ENCODE data around the gene MAMDC2. TPM values are rescaled to one million over a fixed set of nuclear protein-coding genes. Genes with fewer than 3 reads are reported as not detected.

MAMDC2 gene
- total RNA-seq, 1 donor from 2014 or later, result 0.21 TPM

GRCh38 chr9:70127540-70128416, 84.1 kb downstream of the MAMDC2 start:
- Mint-ChIP-seq H3K4me1 (no peaks in the 10 kb centered on the region), H3K4me3 (no peak overlapping the region), H3K27me3 (ENCODE audit: low read depth) (no peaks in the 10 kb centered on the region), H3K36me3 (ENCODE audit: low read depth) (no peaks in the 10 kb centered on the region), H3K9me3 (no peaks in the 10 kb centered on the region), H3K27ac (ENCODE audit: unreplicated experiment) (peak overlapping the region; percentile 37)
- TF ChIP-seq CTCF (conservative IDR thresholded peaks at IDR 0.05), result no peak
- DNase-seq (ENCODE audit: low read depth, low spot score), result no peak

GRCh38 chr9:70130266-70130665, 86.6 kb downstream of the MAMDC2 start:
- no peak overlapping the region for H3K4me3 Mint-ChIP-seq
- TF ChIP-seq CTCF (conservative IDR thresholded peaks at IDR 0.05), result no peak
- DNase-seq (ENCODE audit: low read depth, low spot score), result no peak

GRCh38 chr9:70131296-70131695, 87.6 kb downstream of the MAMDC2 start:
- no peak for DNase-seq (ENCODE audit: low read depth, low spot score)
- no peaks in the 10 kb centered on the region for H3K9me3 Mint-ChIP-seq
- H3K4me3 Mint-ChIP-seq, result no peak overlapping the region
- H3K4me1 Mint-ChIP-seq, result no peaks in the 10 kb centered on the region
- TF ChIP-seq CTCF (conservative IDR thresholded peaks at IDR 0.05), result no peak
- H3K27ac Mint-ChIP-seq (ENCODE audit: unreplicated experiment), result no peak overlapping the region
- H3K36me3 Mint-ChIP-seq (ENCODE audit: low read depth), result no peaks in the 10 kb centered on the region
- H3K27me3 Mint-ChIP-seq (ENCODE audit: low read depth), result no peaks in the 10 kb centered on the region

More at GRCh38 chr9:70130266-70130665, 86.6 kb downstream of the MAMDC2 start:
- no peaks in the 10 kb centered on the region for H3K4me1 Mint-ChIP-seq
- H3K36me3 Mint-ChIP-seq (ENCODE audit: low read depth), result no peaks in the 10 kb centered on the region
- H3K27me3 Mint-ChIP-seq (ENCODE audit: low read depth), result no peaks in the 10 kb centered on the region
- no peak overlapping the region for H3K27ac Mint-ChIP-seq (ENCODE audit: unreplicated experiment)
- no peaks in the 10 kb centered on the region for H3K9me3 Mint-ChIP-seq

GRCh38 chr9:70133253-70134208, 89.9 kb downstream of the MAMDC2 start:
- H3K4me3 Mint-ChIP-seq, result no peak overlapping the region
- H3K4me1 Mint-ChIP-seq, result no peaks in the 10 kb centered on the region
- no peaks in the 10 kb centered on the region for H3K36me3 Mint-ChIP-seq (ENCODE audit: low read depth)
- H3K27me3 Mint-ChIP-seq (ENCODE audit: low read depth), result no peaks in the 10 kb centered on the region
- no peaks in the 10 kb centered on the region for H3K9me3 Mint-ChIP-seq
- H3K27ac Mint-ChIP-seq (ENCODE audit: unreplicated experiment), result no peak overlapping the region
- no peak for TF ChIP-seq CTCF (conservative IDR thresholded peaks at IDR 0.05)
- DNase-seq (ENCODE audit: low read depth, low spot score), result no peak

- H3K9me3 Mint-ChIP-seq, result no peaks in the 10 kb centered on the region
- H3K4me1 Mint-ChIP-seq, result no peaks in the 10 kb centered on the region
- H3K36me3 Mint-ChIP-seq (ENCODE audit: low read depth), result no peaks in the 10 kb centered on the region
- H3K4me3 Mint-ChIP-seq, result no peak overlapping the region
- no peaks in the 10 kb centered on the region for H3K27me3 Mint-ChIP-seq (ENCODE audit: low read depth)
- H3K27ac Mint-ChIP-seq (ENCODE audit: unreplicated experiment), result no peak overlapping the region
- no peak for DNase-seq (ENCODE audit: low read depth, low spot score)
- no peak for TF ChIP-seq CTCF (conservative IDR thresholded peaks at IDR 0.05)
These were observed 90.7 kb downstream of the MAMDC2 start for GRCh38 chr9:70134360-70134759.

Data from neural crest cell (in vitro differentiated cells).